Stimulated activated CD4-positive, alpha-beta T cell treated with anti-CD3 and anti-CD28 coated beads, Interleukin-1b, Interleukin-23, amount 100 ng/mL, for 1 hour (primary cell): ENCODE measurements around the gene CES2.
"Not testable (repeated sequence)": the region's sequence is repeated elsewhere in the genome, so short reads cannot be mapped to it uniquely, and the experiment has no call there.

Experiments
- DNase-seq, 2 donors: peaks; one replicate each; pipeline ENCODE4 v3.0.0-alpha.2; 2020; ENCODE audit warnings: low read depth in 2 of 2

Gene CES2

GRCh38 chr16:66934839-66935313 is 440 bp upstream of the CES2 start:
- not testable (repeated sequence) for DNase-seq

DNA sequence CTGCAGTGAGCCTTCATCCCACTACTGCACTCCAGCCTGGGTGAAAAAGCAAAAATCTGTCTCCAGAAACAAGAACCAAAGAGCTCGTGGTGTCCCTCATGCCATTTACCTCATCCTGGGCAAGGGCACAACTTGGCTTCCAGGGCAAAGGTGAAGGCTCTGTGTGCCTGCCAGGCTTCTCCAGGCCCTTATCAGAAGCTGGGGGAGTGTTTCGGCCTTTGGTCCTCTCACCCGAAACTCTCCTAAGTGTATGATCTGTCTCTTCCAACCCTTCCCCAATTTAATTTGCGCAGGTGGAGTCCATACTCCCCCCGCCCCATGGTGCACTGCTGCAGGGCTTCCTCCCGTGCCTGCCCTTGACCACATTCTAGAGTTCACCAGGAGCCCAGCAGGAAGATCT is 1.1 kb downstream of the CES2 start:
- no peak for DNase-seq

DNA sequence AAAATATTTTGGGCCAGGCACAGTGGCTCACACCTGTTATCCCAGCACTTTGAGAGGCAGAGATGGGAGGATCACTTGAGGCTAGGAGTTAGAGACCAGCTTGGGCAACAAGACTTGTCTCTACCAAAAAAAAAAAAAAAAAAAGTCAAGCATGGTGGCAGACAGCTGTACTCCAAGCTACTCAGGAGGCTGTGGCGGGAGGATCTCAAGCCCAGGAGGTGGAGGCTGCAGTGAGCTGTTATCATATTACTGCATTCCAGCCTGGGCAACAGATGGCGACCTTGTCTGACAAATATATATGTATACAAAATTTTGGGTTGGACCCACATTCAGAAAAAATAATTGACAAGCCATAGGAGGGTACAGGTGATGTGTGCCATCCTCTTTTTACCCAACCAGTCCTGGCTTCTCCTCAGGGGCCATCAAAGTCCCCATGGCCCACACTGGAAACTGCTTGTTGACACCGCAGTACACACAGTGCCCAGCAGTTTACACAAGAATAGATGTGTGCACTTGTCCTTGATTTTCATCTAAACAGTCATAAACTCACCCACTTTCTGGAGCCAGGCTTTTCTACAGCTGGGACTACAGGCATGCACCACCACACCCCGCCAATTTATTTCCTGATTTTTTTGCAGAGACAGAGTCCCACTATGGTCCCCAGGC is 1.7 kb downstream of the CES2 start:
- no peak for DNase-seq

- DNase-seq: no peak
These were observed 2.5 kb downstream of the CES2 start for GRCh38 chr16:66937725-66938337.

DNA sequence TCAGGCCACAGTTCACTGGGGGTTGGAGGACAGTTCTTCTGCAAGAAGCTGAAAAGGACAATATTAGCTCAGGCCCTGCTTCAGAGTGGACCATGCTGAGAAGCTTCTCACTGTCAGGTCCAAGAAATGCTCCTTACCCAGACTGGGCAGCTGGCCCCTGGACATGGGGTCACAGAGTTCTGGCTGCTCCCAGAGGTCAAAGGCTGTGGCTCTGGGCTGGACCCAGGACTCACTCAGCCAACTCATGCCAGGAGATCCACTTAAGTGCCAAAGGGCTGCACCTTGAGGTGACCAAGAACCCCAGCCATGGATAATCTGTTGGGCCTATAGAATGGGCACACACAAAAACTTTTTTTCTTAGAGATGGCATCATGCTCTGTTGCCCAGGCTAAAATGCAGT is 4.0 kb downstream of the CES2 start:
- no peak for DNase-seq

GRCh38 chr16:66940236-66940635 is 4.9 kb downstream of the CES2 start:
- no peak for DNase-seq

DNA sequence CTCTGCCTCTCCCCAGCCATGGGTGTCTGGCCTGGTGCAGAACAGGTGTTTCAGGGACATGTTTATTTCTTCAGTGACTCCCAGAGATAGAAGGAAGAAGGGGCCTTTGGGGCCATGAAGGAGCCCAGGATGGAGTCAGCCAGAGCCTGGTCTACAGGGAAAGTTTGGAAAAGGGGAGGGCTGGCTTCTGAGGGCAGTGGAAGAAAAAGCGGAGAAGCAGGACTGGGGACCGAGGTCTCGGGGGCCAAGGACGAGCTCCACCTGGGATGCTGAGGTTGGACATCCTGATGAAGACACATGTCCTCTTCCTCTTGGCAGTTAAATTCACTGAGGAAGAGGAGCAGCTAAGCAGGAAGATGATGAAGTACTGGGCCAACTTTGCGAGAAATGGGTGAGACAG is 7.7 kb downstream of the CES2 start:
- DNase-seq: no peak

- no peak for DNase-seq
These were observed 8.2 kb downstream of the CES2 start for GRCh38 chr16:66943426-66944053.

DNA sequence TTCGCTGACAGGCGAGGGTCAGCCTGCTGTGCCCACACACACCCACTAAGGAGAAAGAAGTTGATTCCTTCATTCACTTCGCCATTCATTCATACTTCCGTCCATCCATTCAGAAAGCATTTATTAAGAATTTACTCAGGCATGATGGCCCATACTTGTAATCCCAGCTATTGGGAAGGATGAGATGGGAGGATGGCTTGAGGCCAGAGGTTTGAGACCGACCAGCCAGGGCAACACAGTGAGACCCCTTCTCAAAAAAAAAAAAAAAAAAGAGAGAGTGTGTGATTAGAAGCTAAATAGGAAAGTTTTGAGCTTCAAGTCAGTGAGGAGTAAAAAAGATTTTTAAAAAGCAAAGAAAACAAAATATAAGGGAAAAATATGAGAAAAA is 8.7 kb downstream of the CES2 start:
- no peak for DNase-seq

DNA sequence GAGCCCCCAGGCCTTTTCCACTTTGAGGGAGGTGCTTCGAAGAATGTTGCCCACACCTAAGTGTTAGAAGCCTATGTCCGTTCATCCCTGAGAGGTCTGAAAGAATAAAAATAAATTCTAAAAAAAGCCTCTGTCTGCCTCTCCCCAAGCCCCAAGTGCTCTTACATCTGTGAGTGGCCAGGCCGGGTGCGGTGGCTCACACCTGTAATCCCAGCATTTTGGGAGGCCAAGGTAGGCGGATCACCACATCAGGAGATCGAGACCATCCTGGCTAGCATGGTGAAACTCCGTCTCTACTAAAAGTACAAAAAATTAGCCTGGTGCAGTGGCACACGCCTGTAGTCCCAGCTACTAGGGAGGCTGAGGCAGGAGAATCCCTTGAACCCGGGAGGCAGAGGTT is 9.7 kb downstream of the CES2 start:
- not testable (repeated sequence) for DNase-seq

DNA sequence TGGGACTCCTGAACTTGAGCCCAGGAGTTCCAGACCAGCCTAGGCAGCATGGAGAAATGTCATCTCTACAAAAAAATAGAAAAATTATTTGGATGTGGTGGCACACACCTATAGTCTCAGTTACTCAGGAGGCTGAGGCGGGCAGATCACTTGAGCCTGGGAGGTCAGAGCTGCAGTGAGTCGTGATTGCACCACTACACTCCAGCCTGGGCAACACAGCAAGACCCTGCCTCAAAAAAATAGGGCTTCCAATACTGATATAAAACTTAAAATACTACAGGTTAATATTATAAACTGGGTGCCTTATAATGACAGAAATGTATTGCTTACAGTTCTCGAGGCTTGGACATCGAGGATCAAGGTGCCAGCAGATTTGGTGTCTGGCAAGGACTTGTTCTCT is 10.6 kb downstream of the CES2 start:
- DNase-seq: no peak

DNA sequence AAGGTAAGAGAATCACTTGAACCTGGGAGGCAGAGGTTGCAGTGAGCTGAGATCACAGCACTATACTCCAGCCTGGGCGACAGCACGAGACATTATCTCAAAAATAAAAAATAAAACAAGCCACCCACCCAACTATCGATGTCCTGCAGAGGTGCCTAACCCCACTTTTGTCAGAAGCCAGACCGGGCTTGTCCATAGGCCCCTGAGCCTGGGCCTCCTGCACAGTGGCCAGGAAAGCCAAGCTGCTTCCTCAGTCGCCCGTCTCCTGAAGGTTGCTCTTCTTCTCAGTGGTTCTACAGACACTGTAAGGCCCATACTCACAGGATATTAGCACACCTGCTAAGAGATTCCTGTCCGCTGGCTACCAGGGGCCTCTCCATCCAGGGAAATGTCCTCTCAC is 11.2 kb downstream of the CES2 start:
- DNase-seq: no peak

- DNase-seq: no peak
These were observed 11.6 kb downstream of the CES2 start for GRCh38 chr16:66946974-66947301.

DNA sequence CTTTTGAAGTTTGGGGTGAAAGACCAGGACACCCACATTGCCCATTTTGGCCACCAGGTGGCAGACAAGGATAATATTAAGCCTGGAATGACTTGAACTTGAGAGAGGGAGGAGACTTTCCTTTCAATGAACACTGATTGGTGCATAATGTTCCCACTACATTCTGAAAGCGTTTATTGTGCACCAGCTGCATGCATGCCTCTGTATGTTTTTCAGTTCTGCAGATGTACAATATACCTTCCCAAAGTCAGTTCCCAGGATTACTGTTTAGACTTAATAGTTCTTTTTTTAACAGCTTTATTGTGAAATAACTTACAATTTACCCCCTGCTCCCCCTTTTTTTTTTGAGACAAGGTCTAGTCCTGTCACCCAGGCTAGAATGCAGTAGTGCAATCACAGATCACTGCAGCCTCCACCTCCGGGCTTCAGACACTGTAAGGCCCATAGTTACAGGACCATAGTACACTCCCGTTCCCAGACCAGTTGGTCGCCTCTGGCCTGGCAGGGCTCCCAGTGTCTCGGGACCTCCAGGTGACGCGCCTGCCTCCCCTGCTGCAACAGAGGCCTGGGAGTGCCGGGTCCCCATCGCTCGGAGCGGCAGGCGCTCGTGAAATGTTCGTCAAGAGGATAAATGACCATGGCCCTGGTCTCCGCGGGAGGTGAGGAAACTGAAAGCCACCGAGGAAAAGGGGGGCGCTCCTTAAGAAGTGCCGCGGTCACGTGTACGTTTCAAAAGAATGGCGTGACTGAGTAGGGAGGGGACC is 12.2 kb downstream of the CES2 start:
- DNase-seq: peak; percentile 58 to 77

DNA sequence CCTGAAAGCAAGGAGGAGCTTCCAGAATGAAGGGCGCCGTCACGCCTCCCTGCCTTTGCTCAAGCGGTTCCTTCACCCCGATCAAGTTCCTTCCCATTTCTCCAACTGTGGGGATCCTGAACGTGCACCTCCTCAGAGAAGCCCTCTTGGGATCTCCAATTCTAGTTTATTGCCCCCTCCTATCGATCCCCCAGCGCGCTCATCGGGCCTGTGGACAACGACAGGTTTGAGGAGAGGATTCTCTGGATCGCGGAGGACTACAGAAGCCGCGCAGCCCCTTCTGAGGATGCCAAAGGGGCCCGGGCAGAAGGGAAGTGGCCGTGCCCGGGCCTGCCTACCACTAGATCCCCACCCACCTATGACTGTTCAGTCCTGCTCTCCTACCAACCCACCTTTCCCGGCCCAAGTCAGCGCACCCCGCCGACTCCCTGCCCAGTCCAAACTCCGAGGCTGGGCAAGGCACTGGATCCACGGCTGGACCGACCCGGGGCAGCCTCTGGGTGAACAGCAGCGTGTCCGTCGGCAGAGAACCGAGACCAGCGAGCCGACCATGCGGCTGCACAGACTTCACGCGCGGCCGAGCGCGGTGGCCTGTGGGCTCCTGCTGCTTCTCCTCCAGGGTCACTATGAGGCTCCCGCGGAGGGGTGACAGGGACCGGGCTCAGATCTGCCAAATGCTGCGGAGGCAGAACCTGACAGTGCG is 13.0 kb downstream of the CES2 start:
- DNase-seq: no peak

DNA sequence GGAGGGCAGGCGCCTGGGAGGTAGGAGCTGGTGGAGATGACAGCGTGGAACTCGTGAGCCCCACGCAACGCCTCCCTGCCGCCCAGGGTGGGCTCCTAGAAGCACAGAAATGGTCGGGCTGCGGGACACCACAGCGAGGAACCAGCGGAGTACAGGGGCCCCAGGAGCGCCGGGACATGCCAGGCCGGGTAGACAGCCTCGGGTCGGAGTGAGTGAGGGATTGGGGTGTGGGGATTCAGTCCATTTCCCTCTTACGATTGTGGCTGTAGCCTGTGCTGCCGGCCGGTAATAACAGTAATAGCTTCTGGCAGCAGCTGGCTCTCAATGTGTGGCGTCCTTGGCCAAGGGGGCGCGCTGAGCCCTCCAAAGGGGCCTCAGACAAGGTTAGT is 13.5 kb downstream of the CES2 start:
- no peak for DNase-seq

DNA sequence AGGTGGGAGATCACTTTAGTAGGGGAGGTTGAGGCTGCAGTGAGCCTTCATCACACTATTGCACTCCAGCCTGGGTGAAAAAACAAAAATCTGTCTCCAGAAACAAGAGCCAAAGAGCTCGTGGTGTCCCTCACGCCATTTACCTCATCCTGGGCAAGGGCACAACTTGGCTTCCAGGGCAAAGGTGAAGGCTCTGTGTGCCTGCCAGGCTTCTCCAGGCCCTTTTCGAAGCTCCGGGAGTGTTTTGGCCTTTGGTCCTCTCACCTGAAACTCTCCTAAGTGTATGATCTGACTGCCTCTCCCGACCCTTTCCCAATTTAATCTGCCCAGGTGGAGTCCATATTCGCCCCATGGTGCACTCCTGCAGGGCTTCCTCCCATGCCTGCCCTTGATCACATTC is 14.2 kb downstream of the CES2 start:
- no peak for DNase-seq

GRCh38 chr16:66950437-66950836 is 15.1 kb downstream of the CES2 start:
- no peak for DNase-seq

- DNase-seq: no peak
These were observed 15.9 kb downstream of the CES2 start for GRCh38 chr16:66950971-66951790.

DNA sequence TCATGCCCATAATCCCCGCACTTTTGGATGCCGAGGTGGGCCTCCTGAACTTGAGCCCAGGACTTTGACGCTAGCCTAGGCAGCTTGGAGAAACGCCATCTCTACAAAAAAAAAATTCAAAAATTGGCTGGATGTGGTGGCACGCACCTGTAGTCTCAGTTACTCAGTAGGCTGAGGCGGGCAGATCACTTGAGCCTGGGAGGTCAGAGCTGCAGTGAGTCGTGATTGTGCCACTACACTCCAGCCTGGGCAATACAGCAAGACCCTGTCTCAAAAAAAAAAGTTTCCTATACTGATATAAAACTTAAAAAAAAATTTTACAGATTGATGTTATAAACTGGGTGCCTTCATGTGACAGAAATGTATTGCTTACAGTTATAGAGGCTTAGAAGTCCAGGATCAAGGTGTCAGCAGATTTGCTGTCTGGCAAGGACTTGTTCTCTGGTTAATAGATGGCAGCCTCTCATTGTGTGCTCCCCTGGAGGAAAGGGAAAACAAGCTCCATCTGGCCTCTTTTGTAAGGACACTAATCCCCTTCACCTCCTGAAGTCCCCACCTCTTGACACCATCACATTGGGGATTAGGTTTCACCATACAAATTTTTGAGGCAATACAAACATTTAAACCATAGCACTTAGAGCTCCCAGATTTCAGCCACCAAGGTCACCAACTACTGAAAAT is 17.3 kb downstream of the CES2 start:
- no peak for DNase-seq
